Activated CD4-positive, CD25-positive, alpha-beta regulatory T cell (primary cell): Measurements from ENCODE around the gene LCN6.
A peak's percentile ranks its signal among the peaks of the same experiment; 100 is the strongest.

Source experiments
- DNase-seq, 4 experiments: peaks; one replicate each; lab custom pipeline; 2025; lab: John Stamatoyannopoulos, UW

LCN6 gene

GRCh38 chr9:136744773-136745172 lies 3.6 kb downstream of the LCN6 start:
- no peak for DNase-seq

- DNase-seq, result no peak
Measured at GRCh38 chr9:136743639-136744211, 4.6 kb downstream of the LCN6 start.

- no peak for DNase-seq
Measured at GRCh38 chr9:136742591-136743391, 5.5 kb downstream of the LCN6 start, which contains the start of gene LCN10. Gene LCN10, minus strand, starts transcription at chr9:136742940. Its CDS starts 37 bp downstream, at chr9:136742903.

- peak in 2 of 4 experiments; percentile 18 to 19 for DNase-seq
Measured at GRCh38 chr9:136741883-136742571, 6.3 kb downstream of the LCN6 start.

GRCh38 chr9:136740971-136741882 lies 7.1 kb downstream of the LCN6 start:
- DNase-seq, result no peak

- DNase-seq, result no peak
Measured at GRCh38 chr9:136740491-136740890, 7.8 kb downstream of the LCN6 start.

GRCh38 chr9:136740069-136740468 lies 8.3 kb downstream of the LCN6 start:
- no peak for DNase-seq

GRCh38 chr9:136739509-136739908 lies 8.8 kb downstream of the LCN6 start:
- no peak for DNase-seq

- DNase-seq, result no peak
Measured at GRCh38 chr9:136738960-136739359, 9.4 kb downstream of the LCN6 start.

- DNase-seq, result no peak
Measured at GRCh38 chr9:136735812-136736480, 12.4 kb downstream of the LCN6 start.

- DNase-seq, result no peak
Measured at GRCh38 chr9:136734837-136735496, 13.4 kb downstream of the LCN6 start.

GRCh38 chr9:136733611-136734010 lies 14.7 kb downstream of the LCN6 start:
- DNase-seq, result no peak

- DNase-seq, result no peak
Measured at GRCh38 chr9:136732444-136733178, 15.7 kb downstream of the LCN6 start.

- DNase-seq, result no peak
Measured at GRCh38 chr9:136729926-136730325, 18.4 kb downstream of the LCN6 start.

GRCh38 chr9:136729144-136729543 lies 19.2 kb downstream of the LCN6 start:
- no peak for DNase-seq

GRCh38 chr9:136728548-136729123 lies 19.7 kb downstream of the LCN6 start:
- no peak for DNase-seq

GRCh38 chr9:136728080-136728547 lies 20.2 kb downstream of the LCN6 start:
- peak; percentile 89 to 95 (median 92) for DNase-seq

GRCh38 chr9:136726631-136727191 lies 21.6 kb downstream of the LCN6 start:
- no peak for DNase-seq

- DNase-seq, result no peak
Measured at GRCh38 chr9:136726118-136726517, 22.2 kb downstream of the LCN6 start.
